ENCODE data around the gene DMAC1.

Gene DMAC1

DNA sequence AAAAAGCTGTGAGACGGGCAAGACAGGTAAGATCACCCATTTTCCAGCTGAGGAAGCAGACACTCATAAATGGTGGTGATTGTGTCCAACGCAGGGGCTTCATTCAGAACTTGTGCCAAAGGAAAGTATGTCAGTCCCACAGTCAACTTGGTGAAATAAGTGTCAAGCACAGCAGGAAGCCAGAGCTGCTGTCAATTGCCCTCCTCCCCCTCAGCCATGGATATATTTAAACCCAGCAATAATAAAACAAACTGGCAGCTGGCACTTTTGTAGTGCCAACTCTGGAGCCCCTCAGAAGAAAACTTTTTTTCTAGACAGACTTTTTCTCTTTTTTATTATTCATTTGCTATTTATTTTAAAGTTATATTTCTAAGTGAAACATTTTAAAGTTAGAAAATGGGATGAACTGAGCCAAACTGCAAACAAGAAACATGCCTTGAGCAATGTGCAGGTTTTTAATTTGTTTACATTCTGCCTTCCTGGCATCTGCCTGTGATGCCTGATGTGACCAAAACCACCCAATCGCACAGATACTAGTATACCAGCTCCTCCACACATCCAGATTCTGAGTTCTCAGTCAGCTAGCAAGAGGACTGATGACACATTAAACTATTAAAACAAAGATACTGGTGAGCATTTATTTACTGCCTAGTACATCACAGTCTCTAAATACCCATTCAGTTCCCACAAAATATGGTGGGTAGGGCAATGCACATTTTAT, 17.0 kb downstream of the DMAC1 start:
- no peak for DNase-seq

DNA sequence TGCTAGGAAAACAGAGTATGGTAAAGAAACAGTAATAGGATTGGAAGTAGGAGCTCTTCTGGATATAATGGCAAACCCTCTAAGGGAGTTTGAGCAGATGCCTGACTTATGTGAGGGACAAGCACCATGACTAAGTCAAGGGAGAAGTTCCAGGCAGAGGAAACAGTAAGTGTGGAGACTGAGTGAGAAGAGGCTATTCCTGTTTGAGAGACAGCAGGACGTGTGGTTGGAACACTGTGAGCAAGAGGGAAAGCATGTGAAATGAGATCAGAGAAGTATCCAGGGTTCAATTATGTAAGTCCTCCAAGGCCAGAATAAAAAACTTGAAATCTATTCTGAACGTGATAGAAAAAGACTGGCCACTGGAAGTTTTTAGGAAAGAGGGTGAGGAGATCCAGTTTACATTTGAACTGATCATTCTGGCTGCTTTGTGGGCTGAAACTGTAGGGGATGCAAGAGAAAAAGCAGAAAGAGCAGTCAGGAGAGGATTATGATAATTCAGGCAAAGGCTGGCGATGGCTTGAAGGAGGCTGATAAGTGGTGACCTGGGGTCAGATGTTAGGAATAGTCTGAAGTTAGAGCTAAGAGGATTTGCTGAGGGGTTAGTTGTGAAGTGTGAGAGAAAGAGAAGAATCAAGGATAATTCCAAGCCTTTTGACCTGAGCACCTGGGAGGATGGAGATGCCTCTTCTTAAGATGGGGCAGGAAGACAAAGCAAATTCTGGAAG, 19.2 kb downstream of the DMAC1 start:
- peak; percentile 83 for DNase-seq

DNA sequence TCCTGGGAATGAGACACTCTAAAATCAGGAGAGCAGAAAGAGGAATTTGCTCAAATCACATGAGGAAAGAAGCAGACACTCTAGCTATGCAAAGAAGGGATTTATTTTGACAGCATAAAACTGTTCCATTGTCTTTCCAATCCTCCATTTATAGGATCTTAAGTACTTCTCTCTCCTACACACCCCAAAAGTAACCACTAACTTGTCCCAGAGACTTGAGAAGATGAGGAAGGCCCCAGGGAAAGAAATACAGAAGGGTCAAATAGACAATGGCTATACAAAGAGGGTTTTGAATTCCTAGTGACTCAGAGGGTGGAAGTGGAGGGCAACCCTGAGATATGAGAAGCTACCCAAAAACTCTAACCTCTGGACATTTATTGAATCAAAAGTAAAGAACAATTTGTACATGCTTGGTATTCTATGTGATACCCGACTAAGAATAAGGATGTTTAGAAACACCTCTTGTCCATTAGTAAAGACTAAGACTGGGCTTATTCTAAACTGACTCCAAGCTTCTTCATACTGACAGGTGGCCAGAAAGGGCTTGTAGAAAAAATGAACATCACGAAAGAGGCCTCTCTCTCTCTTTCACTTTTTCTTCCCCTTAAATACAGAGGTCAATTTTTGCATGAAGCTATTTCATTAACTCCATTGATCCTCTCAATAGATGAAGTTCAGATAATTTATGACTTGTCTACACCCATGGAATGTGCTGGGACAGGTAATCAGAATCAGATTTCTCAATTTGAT, 20.6 kb downstream of the DMAC1 start:
- no peak for DNase-seq

- DNase-seq = peak; percentile 47
Observed at GRCh38 chr9:7777771-7778170, 21.8 kb downstream of the DMAC1 start.

DNA sequence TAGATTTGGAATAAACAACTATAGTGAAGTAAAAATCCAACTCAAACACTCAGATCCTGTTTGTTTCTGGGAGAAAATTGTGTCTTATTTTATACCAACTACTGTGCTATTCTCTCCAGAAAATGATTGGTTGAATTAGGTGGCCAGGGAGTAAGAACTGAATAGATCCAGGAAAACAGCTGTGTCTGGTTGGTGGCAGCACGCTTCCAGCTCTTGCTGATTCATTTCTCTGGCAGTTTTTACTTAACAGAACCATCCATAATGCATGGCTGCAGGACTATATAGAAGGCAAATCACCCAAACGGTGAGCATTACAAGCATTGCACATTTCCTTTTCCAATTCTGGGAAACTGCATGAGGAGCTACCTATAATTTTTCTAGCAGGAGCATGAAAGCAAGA, 29.5 kb downstream of the DMAC1 start:
- DNase-seq = peak; percentile 34

- no peak for DNase-seq
Observed at GRCh38 chr9:7762600-7762999, 37.0 kb downstream of the DMAC1 start.

DNA sequence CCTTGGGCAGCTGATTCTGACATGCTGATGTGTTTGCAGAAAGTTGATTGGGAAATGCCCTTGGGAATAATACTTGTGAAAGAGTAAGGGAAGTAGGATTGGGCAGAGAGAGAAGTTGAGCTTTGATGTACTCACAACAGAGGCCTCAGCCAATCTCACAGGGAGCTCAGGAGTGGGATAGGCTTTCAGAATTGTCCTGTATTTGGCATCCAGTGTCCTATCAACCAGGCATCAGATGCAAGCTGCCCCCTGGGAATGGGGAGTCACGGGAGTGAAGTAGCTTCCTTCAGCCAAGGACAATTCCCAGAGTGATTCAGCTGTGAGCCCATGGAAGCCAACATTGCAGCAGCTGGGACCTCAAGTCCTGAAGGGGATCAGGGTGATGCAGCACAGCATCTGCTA, 39.6 kb downstream of the DMAC1 start:
- peak; percentile 55 for DNase-seq

DNA sequence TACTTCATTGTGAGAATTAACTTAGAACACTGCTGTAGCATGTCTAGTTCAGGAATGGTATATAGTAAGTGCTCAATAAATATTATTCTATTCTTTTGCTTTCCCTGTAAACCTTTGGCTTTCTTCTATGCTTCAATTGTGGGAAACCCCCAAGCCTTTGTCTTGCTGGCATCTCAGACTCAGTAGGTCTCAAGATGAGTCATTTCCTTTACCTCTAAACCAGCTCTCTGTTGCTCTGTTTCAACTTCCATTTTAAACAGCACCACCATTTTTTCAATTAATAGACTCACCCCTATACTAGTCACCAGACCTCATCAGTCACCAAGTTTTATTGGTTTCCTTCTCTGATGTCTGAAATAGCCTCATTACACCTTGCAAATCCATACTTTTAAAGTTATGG, 43.5 kb downstream of the DMAC1 start:
- DNase-seq = no peak

GRCh38 chr9:7752481-7752880, 47.1 kb downstream of the DMAC1 start:
- DNase-seq = no peak
